NAMALWA (cell line): ENCODE results near the gene SPATC1L.

ENCODE experiments used
- DNase-seq: peaks from one replicate; pipeline ENCODE4 v3.0.0-alpha.2; 2015; ENCODE audit warnings: low spot score

Gene SPATC1L

GRCh38 chr21:46130831-46131587, 53.2 kb downstream of the SPATC1L start:
- no peak for DNase-seq

GRCh38 chr21:46129846-46130651, 54.2 kb downstream of the SPATC1L start:
- DNase-seq, result no peak

- DNase-seq, result no peak
Measured at GRCh38 chr21:46128933-46129571, 55.2 kb downstream of the SPATC1L start.

- no peak for DNase-seq
Measured at GRCh38 chr21:46128106-46128932, 55.9 kb downstream of the SPATC1L start.

GRCh38 chr21:46127239-46128105, 56.8 kb downstream of the SPATC1L start:
- DNase-seq, result no peak

GRCh38 chr21:46126309-46127238, 57.7 kb downstream of the SPATC1L start:
- DNase-seq, result no peak

GRCh38 chr21:46125846-46126301, 58.4 kb downstream of the SPATC1L start:
- no peak for DNase-seq

GRCh38 chr21:46124926-46125845, 59.1 kb downstream of the SPATC1L start:
- no peak for DNase-seq

- DNase-seq, result no peak
Measured at GRCh38 chr21:46124083-46124925, 60.0 kb downstream of the SPATC1L start.

GRCh38 chr21:46122758-46123683, 61.2 kb downstream of the SPATC1L start:
- DNase-seq, result no peak

- no peak for DNase-seq
Measured at GRCh38 chr21:46122237-46122671, 62.0 kb downstream of the SPATC1L start.

GRCh38 chr21:46121286-46122221, 62.7 kb downstream of the SPATC1L start:
- DNase-seq, result no peak

- DNase-seq, result no peak
Measured at GRCh38 chr21:46120301-46121285, 63.7 kb downstream of the SPATC1L start.

- DNase-seq, result no peak
Measured at GRCh38 chr21:46119637-46120271, 64.5 kb downstream of the SPATC1L start.
